GM11168 (cell line): ENCODE measurements around the gene NUPR2.
"Not testable (repeated sequence)": the region's sequence is repeated elsewhere in the genome, so short reads cannot be mapped to it uniquely, and the experiment has no call there.

ENCODE experiments used
- in situ Hi-C: fragments of 300-500 bp; cut with MboI; formaldehyde crosslinking; loops from one replicate; pipeline ENCODE4 v1.12.0; 2022; ENCODE audit warnings: low sequenced_read_pairs; ENCODE audit not compliant: unreplicated experiment

Gene NUPR2

GRCh38 chr7:56091591-56091990 lies 24.6 kb downstream of the NUPR2 start:
- in situ Hi-C loops = loop anchor here (25.0 kb wide), 1 partner anchor 454 kb away; no protein-coding TSS in a partner anchor

DNA sequence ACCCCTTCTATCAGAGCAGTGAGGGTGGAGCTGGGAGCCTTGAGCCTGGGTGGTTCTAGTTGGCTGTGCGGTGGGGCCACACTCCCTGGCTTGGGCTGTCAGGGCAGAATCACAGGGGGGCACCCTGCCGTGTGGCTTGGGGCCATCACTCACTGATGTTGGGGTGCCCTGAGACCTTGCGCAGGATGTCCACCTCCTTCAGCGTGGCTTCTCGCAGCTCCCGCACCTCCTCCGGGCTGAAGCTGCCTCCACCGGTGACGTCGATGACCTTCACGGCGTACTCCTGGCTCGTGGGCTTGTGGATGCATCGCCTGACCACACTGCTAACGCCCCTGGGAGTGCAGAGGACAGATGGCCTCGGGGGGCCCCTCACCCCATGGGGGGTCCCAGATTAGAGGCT lies 28.8 kb downstream of the NUPR2 start:
- in situ Hi-C loops = loop anchor here (25.0 kb wide), 1 partner anchor 450 kb away; no protein-coding TSS in a partner anchor

DNA sequence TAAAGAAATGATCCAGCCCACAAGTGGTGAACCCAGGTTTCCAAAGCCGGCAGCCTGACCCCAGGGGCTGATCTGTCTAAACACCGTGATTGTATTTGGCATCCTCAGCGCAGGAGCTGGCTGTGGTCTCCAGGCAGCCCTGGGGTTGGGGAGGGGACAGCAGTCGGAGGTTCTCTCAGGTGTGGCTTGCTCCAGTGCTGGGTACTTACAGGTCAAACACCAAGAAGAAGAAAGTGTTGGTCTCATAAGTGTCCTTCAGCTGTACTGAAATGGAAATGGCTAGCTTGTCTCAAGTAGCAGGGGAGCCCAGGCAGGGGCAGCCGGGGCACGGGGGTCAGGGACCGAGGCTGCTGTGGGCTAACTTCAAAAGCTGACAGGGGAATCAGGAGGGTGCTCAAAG lies 29.5 kb downstream of the NUPR2 start:
- in situ Hi-C loops = loop anchor here (25.0 kb wide), 1 partner anchor 449 kb away; no protein-coding TSS in a partner anchor

GRCh38 chr7:56083150-56083785 lies 32.9 kb downstream of the NUPR2 start:
- in situ Hi-C loops = loop anchor here (25.0 kb wide), 1 partner anchor 446 kb away; no protein-coding TSS in a partner anchor

DNA sequence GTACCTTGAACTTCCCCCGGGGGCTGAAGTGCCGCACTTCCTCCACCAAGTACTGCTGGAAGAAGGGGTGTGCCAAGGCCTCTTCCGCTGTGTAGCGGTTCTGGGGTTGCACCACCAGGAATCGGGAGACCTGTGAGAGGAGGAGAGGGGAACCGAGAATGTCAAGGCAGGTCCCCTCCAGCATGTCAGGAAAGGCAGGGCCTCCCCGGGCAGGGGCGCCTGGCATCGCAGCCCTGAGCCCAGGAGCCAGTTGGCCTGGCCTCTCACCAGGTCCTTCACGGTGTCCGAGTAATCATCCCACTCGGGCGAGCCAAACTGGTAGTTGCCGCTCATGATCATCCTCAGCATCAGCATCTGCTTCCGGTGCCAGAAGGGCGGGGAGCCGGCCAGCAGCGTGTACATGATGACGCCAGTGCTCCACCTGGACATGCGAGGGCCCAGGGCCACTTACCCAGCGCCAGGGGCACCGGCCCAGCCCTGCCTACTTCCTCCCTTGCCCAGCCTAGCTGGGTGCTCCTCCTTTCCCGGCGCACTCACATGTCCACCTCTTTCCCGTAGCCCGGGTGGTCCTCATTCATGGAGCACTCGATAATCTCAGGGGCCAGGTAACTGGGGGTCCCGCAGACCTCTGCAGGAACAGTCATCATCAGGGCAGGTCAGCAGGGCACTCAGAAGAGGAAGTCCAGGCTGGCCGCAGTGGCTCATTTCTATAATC lies 34.4 kb downstream of the NUPR2 start:
- in situ Hi-C loops = loop anchor here (25.0 kb wide), 1 partner anchor 444 kb away; no protein-coding TSS in a partner anchor

- in situ Hi-C loops = loop anchor here (25.0 kb wide), 1 partner anchor 444 kb away; no protein-coding TSS in a partner anchor
Measured at GRCh38 chr7:56080726-56081435, 35.3 kb downstream of the NUPR2 start.

DNA sequence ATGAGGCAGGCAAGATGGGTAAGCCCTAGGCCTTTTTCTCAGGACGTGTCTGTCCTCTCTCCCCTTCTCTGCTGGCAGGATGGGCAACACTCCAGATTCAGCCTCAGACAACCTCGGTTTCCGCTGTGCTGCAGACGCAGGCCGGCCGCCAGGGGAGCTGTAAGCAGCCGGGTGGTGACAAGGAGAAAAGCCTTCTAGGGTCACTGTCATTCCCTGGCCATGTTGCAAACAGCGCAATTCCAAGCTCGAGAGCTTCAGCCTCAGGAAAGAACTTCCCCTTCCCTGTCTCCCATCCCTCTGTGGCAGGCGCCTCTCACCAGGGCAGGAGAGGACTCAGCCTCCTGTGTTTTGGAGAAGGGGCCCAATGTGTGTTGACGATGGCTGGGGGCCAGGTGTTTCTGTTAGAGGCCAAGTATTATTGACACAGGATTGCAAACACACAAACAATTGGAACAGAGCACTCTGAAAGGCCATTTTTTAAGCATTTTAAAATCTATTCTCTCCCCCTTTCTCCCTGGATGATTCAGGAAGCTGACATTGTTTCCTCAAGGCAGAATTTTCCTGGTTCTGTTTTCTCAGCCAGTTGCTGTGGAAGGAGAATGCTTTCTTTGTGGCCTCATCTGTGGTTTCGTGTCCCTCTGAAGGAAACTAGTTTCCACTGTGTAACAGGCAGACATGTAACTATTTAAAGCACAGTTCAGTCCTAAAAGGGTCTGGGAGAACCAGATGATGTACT lies 36.6 kb downstream of the NUPR2 start:
- in situ Hi-C loops = loop anchor here (25.0 kb wide), 1 partner anchor 442 kb away; no protein-coding TSS in a partner anchor

DNA sequence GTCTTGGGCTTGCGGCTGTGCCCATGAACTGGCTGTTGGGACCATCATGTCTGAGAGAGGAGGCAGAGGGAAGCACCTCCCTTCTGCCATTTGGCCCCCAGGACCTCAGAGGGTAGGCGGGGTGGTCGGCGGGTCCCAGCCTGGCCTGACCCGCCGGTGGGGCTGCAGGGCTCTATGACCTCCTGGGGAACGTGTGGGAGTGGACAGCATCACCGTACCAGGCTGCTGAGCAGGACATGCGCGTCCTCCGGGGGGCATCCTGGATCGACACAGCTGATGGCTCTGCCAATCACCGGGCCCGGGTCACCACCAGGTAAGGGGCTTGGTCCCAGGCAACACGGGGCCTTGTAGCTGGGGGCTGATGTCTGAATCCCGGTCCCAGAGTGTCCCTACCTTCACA lies 38.0 kb downstream of the NUPR2 start:
- in situ Hi-C loops = loop anchor here (25.0 kb wide), 1 partner anchor 441 kb away; no protein-coding TSS in a partner anchor

DNA sequence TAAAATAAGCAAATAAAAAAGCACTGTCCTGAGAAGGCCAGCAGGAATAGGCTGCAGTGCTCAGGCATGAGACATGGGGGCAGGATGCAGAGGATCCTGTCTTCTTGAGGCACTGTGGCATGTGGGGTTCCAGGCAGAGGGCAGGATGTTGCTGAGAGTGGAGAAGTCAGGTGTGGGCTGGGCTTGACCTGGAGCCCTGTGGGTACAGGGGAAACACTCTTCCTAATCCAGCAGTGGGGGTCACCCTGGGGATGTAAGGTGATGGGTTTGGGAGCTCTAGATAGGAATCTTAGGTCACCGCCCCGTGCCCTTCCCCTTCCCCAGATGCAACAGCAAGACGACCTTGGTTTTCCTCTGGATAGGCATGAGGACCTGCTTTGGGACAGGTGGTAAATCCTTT lies 38.5 kb downstream of the NUPR2 start:
- in situ Hi-C loops = loop anchor here (25.0 kb wide), 1 partner anchor 440 kb away; no protein-coding TSS in a partner anchor

DNA sequence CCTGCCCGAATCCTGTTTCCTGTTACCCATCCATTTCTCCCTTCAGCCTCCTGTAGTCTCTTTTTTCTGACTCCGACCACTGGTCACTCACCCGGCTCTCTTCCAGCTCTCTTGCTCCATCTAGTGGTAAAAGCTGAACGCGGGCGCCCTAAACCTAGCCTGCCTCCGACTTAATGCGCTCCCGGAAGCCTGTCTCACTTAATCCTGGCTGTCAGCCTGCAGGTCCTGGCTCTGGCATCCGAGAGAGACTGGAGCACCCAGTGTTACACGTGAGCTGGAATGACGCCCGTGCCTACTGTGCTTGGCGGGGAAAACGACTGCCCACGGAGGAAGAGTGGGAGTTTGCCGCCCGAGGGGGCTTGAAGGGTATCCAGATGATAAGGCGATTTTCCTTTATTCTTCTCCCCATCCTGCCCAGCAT lies 41.8 kb downstream of the NUPR2 start:
- in situ Hi-C loops = no loop called here

GRCh38 chr7:56066376-56066775 lies 49.8 kb downstream of the NUPR2 start:
- in situ Hi-C loops = not testable (repeated sequence)
